ENCODE measurements around the gene METTL25B.
A peak's percentile ranks its signal among the peaks of the same experiment; 100 is the strongest.

Gene METTL25B

GRCh38 chr1:156742801-156743200 is 14.5 kb downstream of the METTL25B start:
- Histone ChIP-seq H2BK15ac (replicated peaks; ENCODE audit: low read depth) (no peak overlapping the region), H3K4me1 (ENCODE audit: control insufficient read depth, low read depth, low read length) (peaks cover 16% of the 10 kb centered on the region), H3K9ac (ENCODE audit: low read length) (no peak overlapping the region), H3K18ac (ENCODE audit: low read length) (no peak overlapping the region), H3K23ac (ENCODE audit: low read length) (no peak overlapping the region), H2AK5ac (ENCODE audit: low read length) (no peak overlapping the region), H3K4me3 (ENCODE audit: low read length) (no peak overlapping the region), H4K5ac (ENCODE audit: low read length) (no peak overlapping the region), H3K27ac (ENCODE audit: low read depth, low read length) (no peak overlapping the region), H2BK120ac (ENCODE audit: low read depth, low read length) (no peak overlapping the region), H3K4me2 (ENCODE audit: low read length) (no peak overlapping the region), H3K4ac (ENCODE audit: low read depth, low read length) (no peak overlapping the region), H3K56ac (ENCODE audit: low read length) (no peak overlapping the region), H3K79me2 (ENCODE audit: control insufficient read depth, insufficient read depth, low read length) (peaks cover 30% of the 10 kb centered on the region), H3K36me3 (ENCODE audit: control insufficient read depth, insufficient read depth, low read length) (peaks cover 5% of the 10 kb centered on the region), H3K27me3 (ENCODE audit: insufficient read depth, low read length, poor library complexity) (no peaks in the 10 kb centered on the region), H3K79me1 (ENCODE audit: low read length) (peaks cover 14% of the 10 kb centered on the region), H4K8ac (ENCODE audit: low read depth, low read length) (no peak overlapping the region), H2BK5ac (ENCODE audit: low read length) (no peak overlapping the region)
- WGBS (ENCODE audit: extremely low coverage, insufficient coverage, low lambda C conversion rate) = no CpG with 5 or more reads among the region's 4 CpGs
- DNase-seq = no peak

- no peak for DNase-seq
- Histone ChIP-seq H3K18ac (ENCODE audit: low read length) (no peak overlapping the region), H3K4me2 (ENCODE audit: low read length) (no peak overlapping the region), H3K4me3 (ENCODE audit: low read length) (no peak overlapping the region), H3K79me2 (ENCODE audit: control insufficient read depth, insufficient read depth, low read length) (peaks cover 38% of the 10 kb centered on the region), H3K27ac (ENCODE audit: low read depth, low read length) (no peak overlapping the region), H3K4ac (ENCODE audit: low read depth, low read length) (no peak overlapping the region), H3K9ac (ENCODE audit: low read length) (no peak overlapping the region), H3K27me3 (ENCODE audit: insufficient read depth, low read length, poor library complexity) (no peaks in the 10 kb centered on the region), H3K36me3 (ENCODE audit: control insufficient read depth, insufficient read depth, low read length) (peaks cover 5% of the 10 kb centered on the region), H4K8ac (ENCODE audit: low read depth, low read length) (no peak overlapping the region), H4K5ac (ENCODE audit: low read length) (no peak overlapping the region), H2BK120ac (ENCODE audit: low read depth, low read length) (no peak overlapping the region), H3K23ac (ENCODE audit: low read length) (no peak overlapping the region), H3K56ac (ENCODE audit: low read length) (no peak overlapping the region), H2AK5ac (ENCODE audit: low read length) (no peak overlapping the region), H2BK5ac (ENCODE audit: low read length) (no peak overlapping the region), H3K79me1 (ENCODE audit: low read length) (peaks cover 14% of the 10 kb centered on the region), H2BK15ac (replicated peaks; ENCODE audit: low read depth) (no peak overlapping the region), H3K4me1 (ENCODE audit: control insufficient read depth, low read depth, low read length) (peaks cover 23% of the 10 kb centered on the region)
- no CpG with 5 or more reads among the region's 14 CpGs for WGBS (ENCODE audit: extremely low coverage, insufficient coverage, low lambda C conversion rate)
Measured at GRCh38 chr1:156743367-156744302, 15.4 kb downstream of the METTL25B start.

- Histone ChIP-seq H3K36me3 (ENCODE audit: control insufficient read depth, insufficient read depth, low read length) (peaks cover 5% of the 10 kb centered on the region), H3K79me1 (ENCODE audit: low read length) (peaks cover 14% of the 10 kb centered on the region), H4K8ac (ENCODE audit: low read depth, low read length) (no peak overlapping the region)
Measured at GRCh38 chr1:156744344-156744743, 16.1 kb downstream of the METTL25B start.

DNA sequence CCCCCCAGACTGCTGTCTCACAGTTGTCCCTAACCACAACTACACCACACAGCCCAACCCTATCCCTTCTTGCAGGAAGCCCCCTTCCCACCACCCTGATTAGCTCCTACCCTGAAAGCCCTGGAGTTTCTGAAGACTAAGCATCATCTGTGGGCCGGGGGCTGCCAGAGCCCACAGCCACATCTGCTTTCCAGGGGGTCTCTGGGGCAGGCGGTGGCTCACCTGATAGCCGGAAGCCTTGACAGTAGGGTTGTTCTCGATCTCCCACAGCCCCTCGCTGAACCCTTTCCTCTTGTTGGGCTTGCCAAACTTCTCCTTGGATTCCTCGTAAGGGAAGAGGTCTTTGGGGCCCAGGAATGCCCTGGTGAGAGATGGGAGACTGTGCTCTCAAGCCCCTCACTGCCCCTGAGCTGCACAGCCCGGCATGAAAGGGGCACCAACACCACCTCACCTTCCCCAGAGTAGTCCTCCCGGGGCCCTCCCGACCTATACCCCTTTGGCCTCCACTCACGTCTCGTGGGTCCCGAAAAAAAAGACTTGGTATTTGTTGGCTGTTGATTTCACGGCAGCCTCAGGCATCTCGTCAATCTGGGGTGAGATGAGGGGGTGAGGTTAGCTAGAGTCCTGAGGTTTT is 16.6 kb downstream of the METTL25B start:
- no peak for DNase-seq
- peaks cover 7% of the 10 kb centered on the region for H3K36me3 ChIP-seq (ENCODE audit: control insufficient read depth, insufficient read depth, low read length)
- no peak overlapping the region for H4K5ac ChIP-seq (ENCODE audit: low read length)
- no CpG with 5 or more reads among the region's 14 CpGs for WGBS (ENCODE audit: extremely low coverage, insufficient coverage, low lambda C conversion rate)
- no peak overlapping the region for H3K18ac ChIP-seq (ENCODE audit: low read length)
- H3K4ac ChIP-seq (ENCODE audit: low read depth, low read length) = no peak overlapping the region
- no peak overlapping the region for H4K8ac ChIP-seq (ENCODE audit: low read depth, low read length)
- no peak overlapping the region for H2BK15ac ChIP-seq (replicated peaks; ENCODE audit: low read depth)
- H3K23ac ChIP-seq (ENCODE audit: low read length) = no peak overlapping the region
- no peak overlapping the region for H2AK5ac ChIP-seq (ENCODE audit: low read length)
- peak overlapping the region; percentile 62 for H3K56ac ChIP-seq (ENCODE audit: low read length)
- no peaks in the 10 kb centered on the region for H3K27me3 ChIP-seq (ENCODE audit: insufficient read depth, low read length, poor library complexity)
- H3K27ac ChIP-seq (ENCODE audit: low read depth, low read length) = peak overlapping the region; percentile 22
- H3K4me1 ChIP-seq (ENCODE audit: control insufficient read depth, low read depth, low read length) = peaks cover 36% of the 10 kb centered on the region
- peak overlapping the region; percentile 82 for H3K9ac ChIP-seq (ENCODE audit: low read length)
- H2BK120ac ChIP-seq (ENCODE audit: low read depth, low read length) = no peak overlapping the region
- H3K4me3 ChIP-seq (ENCODE audit: low read length) = no peak overlapping the region
- peaks cover 14% of the 10 kb centered on the region for H3K79me1 ChIP-seq (ENCODE audit: low read length)
- no peak overlapping the region for H2BK5ac ChIP-seq (ENCODE audit: low read length)
- H3K79me2 ChIP-seq (ENCODE audit: control insufficient read depth, insufficient read depth, low read length) = peaks cover 51% of the 10 kb centered on the region
- no peak overlapping the region for H3K4me2 ChIP-seq (ENCODE audit: low read length)

More at GRCh38 chr1:156744344-156744743, 16.1 kb downstream of the METTL25B start:
- H2BK5ac ChIP-seq (ENCODE audit: low read length) = no peak overlapping the region
- no peak overlapping the region for H3K4ac ChIP-seq (ENCODE audit: low read depth, low read length)
- no peak for DNase-seq
- no peak overlapping the region for H3K4me3 ChIP-seq (ENCODE audit: low read length)
- peak overlapping the region; percentile 62 for H3K56ac ChIP-seq (ENCODE audit: low read length)
- no peak overlapping the region for H2BK120ac ChIP-seq (ENCODE audit: low read depth, low read length)
- peaks cover 45% of the 10 kb centered on the region for H3K79me2 ChIP-seq (ENCODE audit: control insufficient read depth, insufficient read depth, low read length)
- H3K27me3 ChIP-seq (ENCODE audit: insufficient read depth, low read length, poor library complexity) = no peaks in the 10 kb centered on the region
- peak overlapping the region; percentile 82 for H3K9ac ChIP-seq (ENCODE audit: low read length)
- H3K4me1 ChIP-seq (ENCODE audit: control insufficient read depth, low read depth, low read length) = peaks cover 31% of the 10 kb centered on the region
- no peak overlapping the region for H4K5ac ChIP-seq (ENCODE audit: low read length)
- H3K4me2 ChIP-seq (ENCODE audit: low read length) = no peak overlapping the region
- H2BK15ac ChIP-seq (replicated peaks; ENCODE audit: low read depth) = no peak overlapping the region
- WGBS (ENCODE audit: extremely low coverage, insufficient coverage, low lambda C conversion rate) = no CpG with 5 or more reads among the region's 12 CpGs
- H2AK5ac ChIP-seq (ENCODE audit: low read length) = no peak overlapping the region
- H3K18ac ChIP-seq (ENCODE audit: low read length) = no peak overlapping the region
- H3K23ac ChIP-seq (ENCODE audit: low read length) = no peak overlapping the region
- H3K27ac ChIP-seq (ENCODE audit: low read depth, low read length) = no peak overlapping the region

DNA sequence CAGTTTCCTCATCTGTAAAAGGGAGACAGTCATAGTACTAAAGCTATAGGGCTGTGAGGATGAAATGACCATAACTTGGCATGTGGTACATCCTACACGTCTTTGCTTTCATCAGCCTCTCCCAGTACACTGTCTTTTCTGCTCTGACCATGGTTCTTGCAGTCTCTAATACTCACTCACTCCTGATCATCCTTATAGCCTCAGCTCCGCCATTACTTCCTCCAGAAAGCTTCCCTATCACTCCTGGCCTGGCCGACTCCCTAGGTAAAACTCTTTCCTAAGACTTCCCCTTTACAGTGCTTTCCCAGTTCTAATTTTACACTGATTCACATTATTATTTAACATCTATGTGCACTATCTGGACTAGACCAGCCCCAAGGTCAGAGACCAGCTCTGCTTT is 17.6 kb downstream of the METTL25B start:
- H2AK5ac ChIP-seq (ENCODE audit: low read length) = no peak overlapping the region
- H3K4me1 ChIP-seq (ENCODE audit: control insufficient read depth, low read depth, low read length) = peaks cover 37% of the 10 kb centered on the region

More for the DNA sequence above, 17.6 kb downstream of the METTL25B start:
- Histone ChIP-seq H3K23ac (ENCODE audit: low read length) (no peak overlapping the region), H4K8ac (ENCODE audit: low read depth, low read length) (no peak overlapping the region), H3K36me3 (ENCODE audit: control insufficient read depth, insufficient read depth, low read length) (peaks cover 7% of the 10 kb centered on the region), H2BK5ac (ENCODE audit: low read length) (peak overlapping the region; percentile 18), H4K5ac (ENCODE audit: low read length) (no peak overlapping the region), H2BK120ac (ENCODE audit: low read depth, low read length) (no peak overlapping the region), H3K27ac (ENCODE audit: low read depth, low read length) (no peak overlapping the region), H3K4ac (ENCODE audit: low read depth, low read length) (no peak overlapping the region), H3K56ac (ENCODE audit: low read length) (peak overlapping the region; percentile 95), H3K4me2 (ENCODE audit: low read length) (no peak overlapping the region), H3K27me3 (ENCODE audit: insufficient read depth, low read length, poor library complexity) (no peaks in the 10 kb centered on the region), H3K18ac (ENCODE audit: low read length) (peak overlapping the region; percentile 96), H3K79me1 (ENCODE audit: low read length) (peaks cover 14% of the 10 kb centered on the region), H3K9ac (ENCODE audit: low read length) (peak overlapping the region; percentile 82), H2BK15ac (replicated peaks; ENCODE audit: low read depth) (no peak overlapping the region), H3K79me2 (ENCODE audit: control insufficient read depth, insufficient read depth, low read length) (peaks cover 61% of the 10 kb centered on the region), H3K4me3 (ENCODE audit: low read length) (no peak overlapping the region)
- no CpG with 5 or more reads among the region's 3 CpGs for WGBS (ENCODE audit: extremely low coverage, insufficient coverage, low lambda C conversion rate)
- DNase-seq = no peak
